GM12891 (cell line): ENCODE data around the gene SPACA7.

Experiments used
- PAX5 ChIP-seq: IDR thresholded peaks from 2 replicates; pipeline ENCODE4 v1.6.1; 2011; ENCODE audit warnings: low read length, moderate library complexity, mild to moderate bottlenecking; ENCODE audit not compliant: insufficient read depth, severe bottlenecking
- POLR2A ChIP-seq: IDR thresholded peaks from 2 replicates; pipeline ENCODE4 v1.6.1; 2011; ENCODE audit warnings: low read depth, low read length, control low read depth
- POLR2AphosphoS5 ChIP-seq: IDR thresholded peaks from 2 replicates; pipeline ENCODE4 v1.6.1; 2011; ENCODE audit warnings: low read depth, low read length, control low read depth
- POU2F2 ChIP-seq: IDR thresholded peaks from 2 replicates; pipeline ENCODE4 v1.6.1; 2011; ENCODE audit warnings: low read depth, mild to moderate bottlenecking, control low read depth, low read length, moderate library complexity
- SPI1 ChIP-seq: IDR thresholded peaks from 2 replicates; pipeline ENCODE4 v1.6.1; 2011; ENCODE audit warnings: low read depth, low read length, control low read depth
- TAF1 ChIP-seq: IDR thresholded peaks from 2 replicates; pipeline ENCODE4 v1.6.1; 2011; ENCODE audit warnings: low read depth, low read length, control low read depth

GRCh38 chr13:112464720-112465119 is 88.6 kb downstream of the SPACA7 start:
- TF ChIP-seq POLR2A: no peak
- TF ChIP-seq POLR2AphosphoS5: no peak
- TF ChIP-seq TAF1: no peak
- no peak for TF ChIP-seq SPI1
- TF ChIP-seq PAX5: no peak
- TF ChIP-seq POU2F2: no peak
